MM.1S (cell line): ENCODE results near the gene INPP4B.

Source experiments
- EZH2 ChIP-seq: fragments of 300-600 bp; sonication (generic); optimal IDR thresholded peaks from 2 replicates; pipeline ENCODE3; 2017; ENCODE audit warnings: low read depth, mild to moderate bottlenecking, antibody characterized with exemption, low read length, mixed read lengths
- TF ChIP-seq, protein P1 (sequence below): fragments of 300-600 bp; sonication (generic); IDR thresholded peaks from 2 replicates; pipeline ENCODE4 v1.5.1; 2016; ENCODE audit warnings: antibody characterized with exemption, low read length, mixed read lengths

DNA sequence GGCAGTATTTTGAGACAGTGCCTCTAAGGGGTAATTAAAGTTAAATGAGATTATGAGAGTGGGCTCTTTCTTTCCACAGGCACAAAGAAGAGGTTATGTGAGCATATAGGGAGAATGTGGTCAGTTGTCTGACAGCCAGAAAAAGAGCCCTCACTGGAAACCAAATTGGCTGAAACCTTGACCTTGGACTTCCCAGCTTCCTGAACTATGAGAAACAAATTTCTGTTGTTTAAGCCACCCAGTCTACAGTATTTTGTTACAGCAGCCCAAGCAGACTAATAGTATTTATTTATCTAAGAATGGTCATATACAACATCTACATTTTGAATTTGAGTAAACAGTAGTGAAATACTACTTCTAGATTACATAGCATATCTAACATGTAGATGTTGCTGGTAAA, 736.0 kb downstream of the INPP4B start:
- TF ChIP-seq, protein P1, sequence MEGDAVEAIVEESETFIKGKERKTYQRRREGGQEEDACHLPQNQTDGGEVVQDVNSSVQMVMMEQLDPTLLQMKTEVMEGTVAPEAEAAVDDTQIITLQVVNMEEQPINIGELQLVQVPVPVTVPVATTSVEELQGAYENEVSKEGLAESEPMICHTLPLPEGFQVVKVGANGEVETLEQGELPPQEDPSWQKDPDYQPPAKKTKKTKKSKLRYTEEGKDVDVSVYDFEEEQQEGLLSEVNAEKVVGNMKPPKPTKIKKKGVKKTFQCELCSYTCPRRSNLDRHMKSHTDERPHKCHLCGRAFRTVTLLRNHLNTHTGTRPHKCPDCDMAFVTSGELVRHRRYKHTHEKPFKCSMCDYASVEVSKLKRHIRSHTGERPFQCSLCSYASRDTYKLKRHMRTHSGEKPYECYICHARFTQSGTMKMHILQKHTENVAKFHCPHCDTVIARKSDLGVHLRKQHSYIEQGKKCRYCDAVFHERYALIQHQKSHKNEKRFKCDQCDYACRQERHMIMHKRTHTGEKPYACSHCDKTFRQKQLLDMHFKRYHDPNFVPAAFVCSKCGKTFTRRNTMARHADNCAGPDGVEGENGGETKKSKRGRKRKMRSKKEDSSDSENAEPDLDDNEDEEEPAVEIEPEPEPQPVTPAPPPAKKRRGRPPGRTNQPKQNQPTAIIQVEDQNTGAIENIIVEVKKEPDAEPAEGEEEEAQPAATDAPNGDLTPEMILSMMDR, result no peak
- TF ChIP-seq EZH2, result no peak
